NCI-H1694 (cell line): ENCODE measurements around the gene ATP5PF.
A peak's percentile ranks its signal among the peaks of the same experiment; 100 is the strongest.
"Not testable (repeated sequence)": the region's sequence is repeated elsewhere in the genome, so short reads cannot be mapped to it uniquely, and the experiment has no call there.

Source experiments
- DNase-seq: peaks from one replicate; lab custom pipeline; 2025; lab: John Stamatoyannopoulos, UW

The ATP5PF gene, protein sequence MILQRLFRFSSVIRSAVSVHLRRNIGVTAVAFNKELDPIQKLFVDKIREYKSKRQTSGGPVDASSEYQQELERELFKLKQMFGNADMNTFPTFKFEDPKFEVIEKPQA

DNA sequence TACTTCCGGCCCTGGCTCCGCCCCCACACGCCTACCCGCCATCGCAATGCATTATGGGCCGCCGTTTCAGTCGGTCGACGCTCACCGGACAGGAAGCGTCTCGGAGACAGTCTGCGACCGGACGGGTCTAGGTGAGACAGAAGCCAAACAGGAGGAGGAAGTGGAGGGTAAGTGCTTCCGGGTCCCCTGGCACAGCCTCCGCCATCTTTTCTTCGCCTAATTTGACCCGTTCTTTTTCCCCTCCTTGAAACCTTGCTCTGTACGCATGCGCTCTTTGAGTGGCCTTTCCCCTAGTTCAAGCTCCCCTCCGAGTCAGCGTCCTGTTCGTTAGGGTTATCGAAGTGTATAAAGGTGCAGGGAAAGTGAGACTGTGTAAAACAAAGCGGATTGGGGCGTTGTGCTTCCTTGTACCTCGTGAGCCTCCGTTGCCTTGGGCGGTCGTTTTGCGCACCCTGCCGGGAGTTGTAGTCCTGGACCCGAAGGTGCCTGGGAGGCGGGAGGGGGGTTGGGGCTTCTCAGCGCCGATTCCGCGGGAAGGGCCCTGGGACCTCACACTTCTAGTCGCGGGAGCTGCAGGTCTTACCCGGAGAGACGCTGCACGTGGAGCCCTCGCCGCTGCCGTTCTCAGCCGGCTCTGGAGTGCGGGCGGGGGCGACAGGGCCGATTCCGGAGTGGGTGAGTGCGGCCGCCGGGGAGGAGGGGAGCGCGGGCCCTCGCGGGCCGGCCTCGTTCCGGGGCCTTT lies at the start of gene ATP5PF, which contains the start of gene GABPA:
Gene ATP5PF (minus strand): TSS at position 1 of the 742 bp plus-strand sequence. CDS start 5,110 bp downstream, outside the sequence.
Gene GABPA (plus strand): TSS at position 69 of the 742 bp plus-strand sequence. CDS start 6,627 bp downstream, outside the sequence.
- peak; percentile 99 for DNase-seq

- not testable (repeated sequence) for DNase-seq
Measured at GRCh38 chr21:25778126-25778875, 43.6 kb upstream of the ATP5PF start.

GRCh38 chr21:25776440-25776839 lies 41.7 kb upstream of the ATP5PF start:
- no peak for DNase-seq

GRCh38 chr21:25772686-25773085 lies 38.0 kb upstream of the ATP5PF start:
- no peak for DNase-seq

DNA sequence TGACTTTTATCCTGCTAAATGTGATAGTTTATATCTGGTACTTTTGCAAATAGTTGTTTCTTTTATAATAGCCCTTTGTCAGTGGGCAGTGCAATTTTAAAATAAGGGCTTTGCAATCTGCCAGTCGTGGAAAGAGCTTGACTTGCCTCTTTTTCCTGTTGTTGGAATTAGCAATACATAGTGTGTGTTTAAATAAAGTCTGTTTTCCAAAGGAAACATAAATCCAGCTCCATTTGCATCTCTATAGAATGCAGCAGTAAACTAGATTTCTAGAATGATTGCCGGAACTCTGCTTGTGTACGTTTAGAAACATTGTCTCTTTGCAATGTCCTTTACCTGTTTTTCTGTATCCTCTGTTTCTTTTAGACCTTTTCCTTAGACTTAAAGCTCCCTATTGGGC lies 33.2 kb upstream of the ATP5PF start:
- no peak for DNase-seq

- no peak for DNase-seq
Measured at GRCh38 chr21:25764065-25764464, 29.4 kb upstream of the ATP5PF start.

DNA sequence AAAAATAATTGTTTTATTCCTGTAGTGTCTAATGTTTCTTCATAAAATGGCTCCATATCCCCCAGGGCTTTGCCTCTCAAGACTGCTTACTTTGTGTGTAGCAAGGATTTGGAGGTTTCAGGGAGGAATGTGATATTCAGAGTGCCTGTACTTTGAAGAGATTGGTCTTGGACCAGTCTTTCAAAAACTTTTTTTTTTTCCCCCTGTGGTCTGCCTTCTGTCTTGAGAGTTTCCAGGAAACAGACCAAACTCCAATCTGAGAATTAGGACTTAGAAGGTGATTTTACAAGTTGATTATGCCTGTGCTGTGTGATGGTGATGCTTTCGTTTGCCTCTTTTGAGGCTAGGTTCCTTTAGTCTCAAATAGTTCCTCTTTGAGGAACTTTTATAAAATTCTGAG lies 26.0 kb upstream of the ATP5PF start:
- DNase-seq, result no peak

- no peak for DNase-seq
Measured at GRCh38 chr21:25760061-25760460, 25.4 kb upstream of the ATP5PF start.

DNA sequence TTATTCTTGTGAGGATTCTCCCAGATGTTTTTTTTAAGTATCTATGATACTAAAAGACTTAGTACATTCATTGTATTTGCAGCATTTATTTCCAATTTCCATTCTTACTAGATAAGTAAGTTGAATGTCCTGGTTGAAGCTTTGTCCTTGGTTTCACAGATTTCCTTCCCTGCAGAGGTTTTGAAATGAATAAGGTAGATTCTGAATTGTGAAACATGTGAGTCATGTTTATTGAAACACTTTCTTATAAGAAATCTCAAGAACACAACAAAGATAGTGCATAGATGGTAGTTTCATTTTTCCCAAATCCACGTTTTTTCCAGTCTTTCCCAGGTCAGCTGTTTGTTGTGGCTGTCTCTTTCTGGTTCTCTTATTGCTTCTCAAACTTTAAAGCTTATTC lies 24.9 kb upstream of the ATP5PF start:
- no peak for DNase-seq

- no peak for DNase-seq
Measured at GRCh38 chr21:25757531-25757930, 22.8 kb upstream of the ATP5PF start.

DNA sequence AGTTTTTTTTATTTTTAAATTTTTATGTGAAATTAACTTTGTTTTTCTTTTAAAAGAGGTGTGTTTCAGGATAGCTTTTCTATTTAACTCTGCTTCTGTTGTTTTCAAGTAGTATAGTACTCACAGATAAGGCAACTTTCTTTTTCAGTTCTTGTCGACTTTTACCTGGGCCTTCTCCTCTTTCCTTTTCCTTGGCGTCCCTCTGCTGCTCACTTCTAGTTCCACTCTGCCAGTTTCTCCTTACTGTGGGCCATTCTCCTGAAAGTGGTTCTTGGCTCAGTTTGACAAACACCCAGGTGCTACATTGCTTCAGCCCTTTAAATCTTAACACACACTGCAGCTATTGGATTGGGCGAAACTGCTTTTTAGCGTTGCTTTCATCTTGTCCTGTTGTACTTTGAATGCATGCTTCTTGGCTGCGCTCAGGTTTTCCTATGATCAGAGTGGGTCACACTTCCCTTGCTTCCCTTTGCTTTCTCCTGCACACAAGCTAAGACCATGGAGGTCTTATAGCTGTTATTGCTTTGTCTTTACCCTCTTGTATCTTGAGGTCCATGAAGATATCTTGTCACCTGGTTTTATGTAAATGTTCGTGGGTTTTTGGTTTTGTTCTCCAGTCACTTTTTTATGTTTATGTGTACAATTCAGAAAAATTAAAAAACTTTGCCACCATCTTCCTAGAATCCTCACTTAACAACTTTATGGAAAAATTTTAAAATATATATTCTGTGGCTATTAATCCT lies 21.7 kb upstream of the ATP5PF start:
- no peak for DNase-seq

DNA sequence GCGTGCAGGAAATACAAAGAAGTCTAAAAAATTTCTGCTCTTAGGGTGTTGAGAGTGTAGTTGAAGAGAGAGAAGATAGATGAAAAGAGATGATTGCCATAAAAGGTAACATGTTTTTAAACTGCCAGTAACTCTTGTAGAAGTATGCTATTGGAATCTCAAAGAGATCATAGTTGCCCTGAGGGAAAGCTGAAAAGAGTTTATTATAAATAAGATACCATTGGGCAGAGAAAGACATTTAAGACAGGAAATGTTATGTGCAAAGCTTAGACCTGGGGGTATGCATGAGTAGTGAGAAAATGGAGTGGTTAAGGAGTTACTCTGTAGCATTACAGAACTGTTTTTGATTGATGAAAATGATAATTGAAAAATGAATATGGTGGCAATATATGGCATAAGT lies 17.7 kb upstream of the ATP5PF start:
- no peak for DNase-seq

- no peak for DNase-seq
Measured at GRCh38 chr21:25750085-25750484, 15.4 kb upstream of the ATP5PF start.

GRCh38 chr21:25744854-25745253 lies 10.2 kb upstream of the ATP5PF start:
- DNase-seq, result no peak

GRCh38 chr21:25742900-25743299 lies 8.2 kb upstream of the ATP5PF start:
- no peak for DNase-seq

DNA sequence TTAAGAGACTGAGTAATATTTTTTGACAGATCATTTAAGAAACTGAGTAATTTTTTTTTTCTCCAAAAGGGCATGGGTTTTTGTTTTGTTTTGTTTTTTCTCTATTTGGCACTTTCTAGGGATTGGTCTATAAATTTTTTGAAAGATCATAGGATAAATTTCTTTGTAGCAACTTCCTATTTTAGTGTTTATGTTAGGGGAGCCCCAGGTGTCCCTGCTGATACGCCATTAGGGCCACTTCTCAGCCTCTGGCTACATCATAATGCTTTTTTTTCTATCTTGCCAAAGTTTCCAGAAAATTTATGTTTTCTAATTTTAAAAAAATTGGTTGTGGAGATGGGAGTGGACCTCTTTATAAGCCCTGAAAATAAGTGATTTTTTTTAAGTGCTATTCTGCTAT lies 2.7 kb upstream of the ATP5PF start:
- no peak for DNase-seq

DNA sequence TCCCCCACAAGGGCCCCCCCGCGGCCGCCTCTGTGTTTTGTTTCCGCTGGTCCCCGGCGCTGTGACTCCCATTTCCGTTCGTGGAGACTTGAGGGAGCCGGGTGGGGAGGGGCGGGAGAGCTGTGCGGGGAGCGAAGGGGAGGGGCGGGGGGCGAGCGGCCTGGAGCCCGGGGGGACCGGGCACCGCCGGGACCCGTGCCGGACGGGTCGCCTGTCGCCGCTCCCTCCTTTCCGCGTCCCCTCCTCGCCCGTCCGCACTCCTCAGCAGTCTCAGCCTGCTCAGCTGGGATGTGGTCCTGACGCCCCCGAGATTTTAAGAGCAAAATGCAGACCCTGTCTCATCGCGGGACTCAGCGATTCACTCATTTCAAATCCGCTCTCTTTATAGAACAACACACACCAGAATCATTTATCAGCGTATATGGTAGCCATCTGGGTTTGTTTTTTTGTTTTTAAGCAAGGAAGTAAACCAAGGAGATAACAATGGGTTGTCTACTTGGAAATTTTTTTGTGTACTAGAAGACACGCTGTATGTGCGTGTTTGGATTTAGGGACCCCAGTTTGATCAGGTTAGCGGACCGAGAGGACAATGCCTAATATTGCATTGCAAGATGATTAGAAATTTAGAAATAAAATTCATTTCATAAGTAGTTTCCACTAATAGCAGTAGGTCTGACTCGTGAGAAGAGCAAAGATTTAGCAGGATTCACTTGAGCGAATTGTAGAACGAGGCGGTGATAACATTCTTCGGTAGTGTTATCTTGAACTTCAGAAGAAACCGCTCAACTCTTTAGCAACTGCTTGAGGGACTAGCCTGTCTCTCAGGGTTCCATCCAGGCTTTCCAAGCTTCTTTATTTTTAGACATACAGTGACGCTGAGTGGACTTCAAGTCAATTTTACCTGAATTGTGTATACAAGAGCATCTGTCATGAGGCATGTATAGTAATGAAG lies 1.2 kb upstream of the ATP5PF start:
- DNase-seq, result peak; percentile 87

- DNase-seq, result no peak
Measured at GRCh38 chr21:25734654-25734903, 125 bp downstream of the ATP5PF start.

DNA sequence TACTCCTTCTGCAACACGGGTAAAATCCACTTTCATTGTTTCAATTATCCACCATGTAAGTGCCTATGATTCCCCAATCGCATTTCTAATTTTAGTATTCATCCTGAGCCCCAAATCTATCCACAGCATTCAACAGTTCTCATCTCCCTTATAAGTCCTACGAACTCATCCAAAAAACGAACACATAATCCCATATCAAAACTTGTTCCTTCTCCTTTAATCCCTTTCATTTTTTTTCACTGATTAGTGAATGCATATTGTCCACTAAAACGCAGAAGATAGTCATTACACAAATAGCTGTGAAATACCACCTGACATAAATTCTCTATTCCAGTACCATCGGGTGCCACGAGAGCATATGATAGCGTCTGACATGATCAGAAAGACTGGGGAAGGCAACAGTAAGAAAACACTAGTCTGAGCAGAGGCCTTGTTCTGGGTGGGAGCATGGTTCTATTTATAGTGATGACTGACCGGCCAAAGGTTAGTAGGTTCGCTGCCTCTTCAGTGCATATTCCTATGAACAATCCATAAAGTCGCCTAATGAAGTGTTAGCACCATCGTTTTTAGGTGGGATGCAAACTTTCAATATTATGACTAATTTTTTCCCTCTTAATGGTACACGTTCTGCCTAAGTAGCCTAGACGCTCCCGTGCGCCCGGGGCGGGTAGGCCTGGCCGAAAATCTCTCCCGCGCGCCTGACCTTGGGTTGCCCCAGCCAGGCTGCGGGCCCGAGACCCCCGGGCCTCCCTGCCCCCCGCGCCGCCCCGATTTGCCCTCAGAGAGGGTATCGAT lies 648 bp downstream of the ATP5PF start:
- DNase-seq, result peak; percentile 16

- no peak for DNase-seq
Measured at GRCh38 chr21:25732091-25732760, 2.5 kb downstream of the ATP5PF start.
